Measurements from ENCODE around the gene ACTL7A.
"Not testable (repeated sequence)": the region's sequence is repeated elsewhere in the genome, so short reads cannot be mapped to it uniquely, and the experiment has no call there.

ACTL7A gene

GRCh38 chr9:108876425-108876824, 14.4 kb downstream of the ACTL7A start:
- DNase-seq (ENCODE audit: low read depth in 1 of 2, low spot score in 1 of 2) = no peak

GRCh38 chr9:108877524-108877923, 15.5 kb downstream of the ACTL7A start:
- no peak for DNase-seq (ENCODE audit: low read depth in 1 of 2, low spot score in 1 of 2)

- DNase-seq (ENCODE audit: low read depth in 1 of 2, low spot score in 1 of 2) = no peak
Measured at GRCh38 chr9:108880738-108881316, 18.8 kb downstream of the ACTL7A start.

GRCh38 chr9:108882052-108882888, 20.2 kb downstream of the ACTL7A start:
- DNase-seq (ENCODE audit: low read depth in 1 of 2, low spot score in 1 of 2) = no peak

GRCh38 chr9:108883085-108883484, 21.0 kb downstream of the ACTL7A start:
- DNase-seq (ENCODE audit: low read depth in 1 of 2, low spot score in 1 of 2) = no peak

- no peak for DNase-seq (ENCODE audit: low read depth in 1 of 2, low spot score in 1 of 2)
Measured at GRCh38 chr9:108884701-108885100, 22.6 kb downstream of the ACTL7A start.

GRCh38 chr9:108885643-108886348, 23.7 kb downstream of the ACTL7A start:
- DNase-seq (ENCODE audit: low read depth in 1 of 2, low spot score in 1 of 2) = no peak

- DNase-seq (ENCODE audit: low read depth in 1 of 2, low spot score in 1 of 2) = not testable (repeated sequence)
Measured at GRCh38 chr9:108886594-108887271, 24.7 kb downstream of the ACTL7A start.

GRCh38 chr9:108889649-108890067, 27.6 kb downstream of the ACTL7A start:
- DNase-seq (ENCODE audit: low read depth in 1 of 2, low spot score in 1 of 2) = no peak

- DNase-seq (ENCODE audit: low read depth in 1 of 2, low spot score in 1 of 2) = no peak
Measured at GRCh38 chr9:108894225-108894997, 32.3 kb downstream of the ACTL7A start.

- no peak for DNase-seq (ENCODE audit: low read depth in 1 of 2, low spot score in 1 of 2)
Measured at GRCh38 chr9:108897324-108898096, 35.4 kb downstream of the ACTL7A start.

GRCh38 chr9:108899023-108899695, 37.1 kb downstream of the ACTL7A start:
- DNase-seq (ENCODE audit: low read depth in 1 of 2, low spot score in 1 of 2) = not testable (repeated sequence)

- DNase-seq (ENCODE audit: low read depth in 1 of 2, low spot score in 1 of 2) = no peak
Measured at GRCh38 chr9:108900176-108900575, 38.1 kb downstream of the ACTL7A start.

GRCh38 chr9:108903420-108904103, 41.5 kb downstream of the ACTL7A start:
- no peak for DNase-seq (ENCODE audit: low read depth in 1 of 2, low spot score in 1 of 2)

- no peak for DNase-seq (ENCODE audit: low read depth in 1 of 2, low spot score in 1 of 2)
Measured at GRCh38 chr9:108904161-108904560, 42.1 kb downstream of the ACTL7A start.

- no peak for DNase-seq (ENCODE audit: low read depth in 1 of 2, low spot score in 1 of 2)
Measured at GRCh38 chr9:108905494-108905893, 43.4 kb downstream of the ACTL7A start.

- DNase-seq (ENCODE audit: low read depth in 1 of 2, low spot score in 1 of 2) = no peak
Measured at GRCh38 chr9:108910402-108910801, 48.3 kb downstream of the ACTL7A start.

- DNase-seq (ENCODE audit: low read depth in 1 of 2, low spot score in 1 of 2) = no peak
Measured at GRCh38 chr9:108910914-108911313, 48.8 kb downstream of the ACTL7A start.

- no peak for DNase-seq (ENCODE audit: low read depth in 1 of 2, low spot score in 1 of 2)
Measured at GRCh38 chr9:108911820-108912219, 49.8 kb downstream of the ACTL7A start.
